ENCODE data around the gene PCDHGA7.

GRCh38 chr5:141351591-141351990 is 31.0 kb upstream of the PCDHGA7 start:
- no peak for TF ChIP-seq POLR2A (IDR thresholded peaks at IDR 0.05)
- TF ChIP-seq, protein P1, sequence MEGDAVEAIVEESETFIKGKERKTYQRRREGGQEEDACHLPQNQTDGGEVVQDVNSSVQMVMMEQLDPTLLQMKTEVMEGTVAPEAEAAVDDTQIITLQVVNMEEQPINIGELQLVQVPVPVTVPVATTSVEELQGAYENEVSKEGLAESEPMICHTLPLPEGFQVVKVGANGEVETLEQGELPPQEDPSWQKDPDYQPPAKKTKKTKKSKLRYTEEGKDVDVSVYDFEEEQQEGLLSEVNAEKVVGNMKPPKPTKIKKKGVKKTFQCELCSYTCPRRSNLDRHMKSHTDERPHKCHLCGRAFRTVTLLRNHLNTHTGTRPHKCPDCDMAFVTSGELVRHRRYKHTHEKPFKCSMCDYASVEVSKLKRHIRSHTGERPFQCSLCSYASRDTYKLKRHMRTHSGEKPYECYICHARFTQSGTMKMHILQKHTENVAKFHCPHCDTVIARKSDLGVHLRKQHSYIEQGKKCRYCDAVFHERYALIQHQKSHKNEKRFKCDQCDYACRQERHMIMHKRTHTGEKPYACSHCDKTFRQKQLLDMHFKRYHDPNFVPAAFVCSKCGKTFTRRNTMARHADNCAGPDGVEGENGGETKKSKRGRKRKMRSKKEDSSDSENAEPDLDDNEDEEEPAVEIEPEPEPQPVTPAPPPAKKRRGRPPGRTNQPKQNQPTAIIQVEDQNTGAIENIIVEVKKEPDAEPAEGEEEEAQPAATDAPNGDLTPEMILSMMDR (IDR thresholded peaks at IDR 0.05), result no peak

Measured in right lobe of liver (tissue), 4 donors.